NCI-H524 treated with DMSO at 0.1 percent for 48 hours (cell line): Measurements from ENCODE around the gene ADCYAP1R1.

Experiments
- DNase-seq: peaks from one replicate; lab custom pipeline; 2025; lab: John Stamatoyannopoulos, UW

Gene ADCYAP1R1

GRCh38 chr7:31087351-31087750, 35.2 kb downstream of the ADCYAP1R1 start:
- DNase-seq = no peak

GRCh38 chr7:31091924-31092434, 39.9 kb downstream of the ADCYAP1R1 start:
- DNase-seq = no peak

- DNase-seq = no peak
These were observed 40.5 kb downstream of the ADCYAP1R1 start for GRCh38 chr7:31092606-31093005.

- DNase-seq = no peak
These were observed 41.2 kb downstream of the ADCYAP1R1 start for GRCh38 chr7:31093282-31093681.

GRCh38 chr7:31094271-31094670, 42.2 kb downstream of the ADCYAP1R1 start:
- no peak for DNase-seq

- DNase-seq = no peak
These were observed 43.4 kb downstream of the ADCYAP1R1 start for GRCh38 chr7:31095286-31096197.

- DNase-seq = no peak
These were observed 44.2 kb downstream of the ADCYAP1R1 start for GRCh38 chr7:31096198-31096876.

GRCh38 chr7:31096877-31097258, 44.8 kb downstream of the ADCYAP1R1 start:
- no peak for DNase-seq

- no peak for DNase-seq
These were observed 46.7 kb downstream of the ADCYAP1R1 start for GRCh38 chr7:31098642-31099360.

GRCh38 chr7:31099451-31100444, 47.6 kb downstream of the ADCYAP1R1 start:
- no peak for DNase-seq

- DNase-seq = no peak
These were observed 48.3 kb downstream of the ADCYAP1R1 start for GRCh38 chr7:31100445-31100844.

GRCh38 chr7:31100871-31101270, 48.8 kb downstream of the ADCYAP1R1 start:
- DNase-seq = no peak

GRCh38 chr7:31101544-31101943, 49.4 kb downstream of the ADCYAP1R1 start:
- no peak for DNase-seq

- DNase-seq = no peak
These were observed 50.3 kb downstream of the ADCYAP1R1 start for GRCh38 chr7:31102151-31102972.

GRCh38 chr7:31102973-31103850, 51.1 kb downstream of the ADCYAP1R1 start:
- DNase-seq = no peak

- DNase-seq = no peak
These were observed 52.5 kb downstream of the ADCYAP1R1 start for GRCh38 chr7:31104361-31105255.

GRCh38 chr7:31105256-31105950, 53.3 kb downstream of the ADCYAP1R1 start:
- no peak for DNase-seq
